Gastroesophageal sphincter (tissue), 3 donors: Measurements from ENCODE around the gene TOM1L2.

Experiments used
- POLR2A ChIP-seq, 2 donors: fragments of 450-650 bp; IDR thresholded peaks; one replicate each; pipeline ENCODE4 v1.6.1; 2017; ENCODE audit warnings: antibody characterized with exemption in 2 of 2, mild to moderate bottlenecking in 2 of 2, moderate library complexity in 1 of 2
- TF ChIP-seq, protein P1 (sequence below), 4 experiments: fragments of 200-600 bp in 2 of 4; fragments of 450-650 bp in 2 of 4; sonication (generic) in 1 of 4; IDR thresholded peaks; one replicate each; pipeline ENCODE4 v1.5.1; 2017 to 2019; ENCODE audit warnings: antibody characterized with exemption in 4 of 4, mild to moderate bottlenecking in 2 of 4, moderate library complexity in 2 of 4

DNA sequence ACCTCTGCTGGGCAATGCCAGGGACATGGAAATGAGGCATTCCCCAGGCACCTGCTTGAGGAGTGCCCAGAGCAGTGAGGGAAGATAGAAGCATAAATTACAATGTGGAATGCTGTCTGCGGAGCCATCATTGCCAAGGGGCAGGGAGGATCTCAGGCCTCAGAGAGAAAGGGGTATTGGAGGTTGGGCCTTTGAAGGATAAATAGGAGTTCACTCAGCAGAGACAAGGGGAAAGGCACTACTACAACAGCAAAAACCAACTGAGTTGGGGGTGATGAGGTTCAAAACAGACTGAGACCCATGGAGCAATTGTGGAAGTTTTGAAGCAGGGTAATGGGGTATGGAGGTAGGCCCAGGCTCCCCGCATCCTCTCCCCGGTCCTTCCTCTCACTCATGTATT, 168.2 kb downstream of the TOM1L2 start:
- TF ChIP-seq, protein P1, sequence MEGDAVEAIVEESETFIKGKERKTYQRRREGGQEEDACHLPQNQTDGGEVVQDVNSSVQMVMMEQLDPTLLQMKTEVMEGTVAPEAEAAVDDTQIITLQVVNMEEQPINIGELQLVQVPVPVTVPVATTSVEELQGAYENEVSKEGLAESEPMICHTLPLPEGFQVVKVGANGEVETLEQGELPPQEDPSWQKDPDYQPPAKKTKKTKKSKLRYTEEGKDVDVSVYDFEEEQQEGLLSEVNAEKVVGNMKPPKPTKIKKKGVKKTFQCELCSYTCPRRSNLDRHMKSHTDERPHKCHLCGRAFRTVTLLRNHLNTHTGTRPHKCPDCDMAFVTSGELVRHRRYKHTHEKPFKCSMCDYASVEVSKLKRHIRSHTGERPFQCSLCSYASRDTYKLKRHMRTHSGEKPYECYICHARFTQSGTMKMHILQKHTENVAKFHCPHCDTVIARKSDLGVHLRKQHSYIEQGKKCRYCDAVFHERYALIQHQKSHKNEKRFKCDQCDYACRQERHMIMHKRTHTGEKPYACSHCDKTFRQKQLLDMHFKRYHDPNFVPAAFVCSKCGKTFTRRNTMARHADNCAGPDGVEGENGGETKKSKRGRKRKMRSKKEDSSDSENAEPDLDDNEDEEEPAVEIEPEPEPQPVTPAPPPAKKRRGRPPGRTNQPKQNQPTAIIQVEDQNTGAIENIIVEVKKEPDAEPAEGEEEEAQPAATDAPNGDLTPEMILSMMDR (IDR thresholded peaks at IDR 0.05): no peak
- TF ChIP-seq POLR2A (IDR thresholded peaks at IDR 0.05): no peak
